HG03439 (cell line): ENCODE data around the gene EIF4A3.

Experiments
- ATAC-seq: cut with Tn5 transposase; IDR thresholded peaks from one replicate; pipeline ENCODE4 v1.9.1; 2021; ENCODE audit warnings: mild to moderate bottlenecking, moderate library complexity; ENCODE audit not compliant: unreplicated experiment

The EIF4A3 gene

DNA sequence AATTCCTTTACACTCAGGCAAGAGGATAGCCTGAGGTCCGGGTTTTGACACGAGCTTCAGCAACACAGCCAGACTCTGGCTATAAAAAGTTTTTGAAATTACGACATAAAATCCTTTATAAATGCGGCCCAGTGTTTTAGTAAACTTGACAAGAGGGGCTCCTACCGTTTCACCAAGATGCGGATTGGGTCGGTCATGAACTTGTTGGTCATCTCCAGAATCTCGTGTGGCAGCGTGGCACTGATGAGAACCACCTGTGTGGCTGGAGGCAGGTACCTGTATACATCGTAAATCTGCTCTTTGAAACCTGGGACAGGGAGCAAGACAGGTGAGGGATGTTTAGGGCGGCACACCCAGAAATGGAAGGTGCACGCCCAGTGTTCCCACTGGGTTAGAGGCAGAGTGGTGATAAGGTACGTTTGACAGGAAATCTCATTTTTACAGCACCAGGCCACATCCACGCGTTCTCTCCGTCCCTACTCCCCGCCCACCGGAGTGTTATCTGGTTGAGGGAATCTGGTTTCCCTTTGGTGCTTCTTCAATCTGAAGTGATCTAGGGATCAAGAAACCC lies 8.0 kb downstream of the EIF4A3 start:
- ATAC-seq = no peak

DNA sequence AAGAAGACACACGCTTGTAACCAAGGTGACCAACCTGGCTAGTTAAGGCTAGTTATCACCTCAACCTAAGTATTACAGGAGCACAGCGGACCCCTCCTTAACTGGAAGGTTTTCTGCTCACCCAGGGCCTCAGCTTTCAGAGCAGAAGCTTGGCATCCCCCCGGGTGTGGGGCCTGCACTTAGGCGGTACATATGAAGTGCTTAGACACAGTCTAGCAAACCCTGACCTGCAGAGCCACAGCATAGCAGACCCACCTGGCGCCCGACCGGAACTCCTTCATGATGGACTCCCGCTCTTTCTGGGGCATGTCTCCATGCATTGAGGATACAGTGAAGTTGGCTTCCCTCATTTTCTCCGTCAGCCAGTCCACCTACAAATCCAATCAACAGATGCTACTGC lies 9.8 kb downstream of the EIF4A3 start:
- ATAC-seq = no peak

- ATAC-seq = no peak
Observed at GRCh38 chr17:80133626-80133970, 13.3 kb downstream of the EIF4A3 start.

- no peak for ATAC-seq
Observed at GRCh38 chr17:80132906-80133625, 13.9 kb downstream of the EIF4A3 start.

GRCh38 chr17:80130992-80131391 lies 15.9 kb downstream of the EIF4A3 start:
- ATAC-seq = no peak

DNA sequence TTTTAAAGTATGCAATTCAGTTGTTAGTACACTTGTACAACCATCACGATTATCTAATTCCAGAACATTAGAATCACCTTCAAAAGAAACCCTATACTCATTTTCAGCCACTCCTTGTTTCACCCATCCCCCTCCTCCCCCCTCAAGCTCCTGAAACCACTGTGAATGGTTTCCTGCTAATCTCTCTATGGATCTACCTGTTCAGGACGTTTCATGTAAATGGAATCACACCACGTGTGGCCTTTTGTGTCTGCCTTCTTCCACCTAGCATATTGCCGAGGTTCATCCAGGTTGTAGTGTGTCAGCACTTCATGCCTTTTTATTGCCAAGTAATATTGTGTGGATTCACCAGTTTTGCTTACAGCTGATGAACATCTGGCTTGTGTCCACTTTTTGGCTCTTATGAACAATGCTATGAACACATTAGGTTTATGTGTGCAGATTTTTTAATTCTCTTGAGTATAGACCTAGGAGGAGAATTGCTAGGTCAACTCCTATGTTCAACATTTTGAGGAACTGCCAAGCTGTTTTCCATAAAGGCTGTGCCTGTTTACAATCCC lies 17.8 kb downstream of the EIF4A3 start:
- ATAC-seq = no peak

DNA sequence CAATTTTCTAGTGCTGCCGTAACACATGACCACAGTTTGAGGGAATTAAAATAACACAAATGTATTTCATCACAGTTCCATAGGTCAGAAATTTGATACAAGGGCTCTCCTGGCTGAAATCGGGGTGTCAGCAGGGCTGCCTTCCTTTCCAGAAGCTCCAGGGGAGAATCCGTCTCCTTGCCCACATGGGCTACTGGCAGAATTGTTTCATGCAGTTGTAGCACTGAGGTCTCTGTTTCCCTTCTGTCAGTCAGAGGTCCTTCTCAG lies 20.5 kb downstream of the EIF4A3 start:
- ATAC-seq = no peak

- ATAC-seq = no peak
Observed at GRCh38 chr17:80125656-80126448, 21.1 kb downstream of the EIF4A3 start.

GRCh38 chr17:80124351-80124981 lies 22.5 kb downstream of the EIF4A3 start:
- ATAC-seq = no peak

DNA sequence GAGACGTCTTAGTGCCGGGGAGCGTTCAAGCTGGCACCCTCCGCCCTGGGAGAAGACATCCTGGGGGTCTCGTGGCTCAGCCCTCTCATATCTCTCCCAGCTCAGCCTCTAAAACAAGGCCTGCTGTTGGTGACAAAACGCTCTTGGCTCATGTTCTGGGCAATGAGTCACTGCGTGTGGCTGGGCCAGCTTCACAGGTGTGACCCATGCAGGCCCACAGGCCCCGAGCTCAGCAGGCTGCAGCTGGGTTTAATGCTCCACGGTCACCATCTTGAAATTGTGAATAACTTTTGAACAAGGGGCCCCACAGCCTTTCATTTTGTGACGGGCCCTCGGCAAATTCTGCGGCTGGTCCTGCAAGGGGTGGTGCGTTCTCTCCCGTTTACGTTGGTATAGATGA lies 23.1 kb downstream of the EIF4A3 start:
- ATAC-seq = no peak

DNA sequence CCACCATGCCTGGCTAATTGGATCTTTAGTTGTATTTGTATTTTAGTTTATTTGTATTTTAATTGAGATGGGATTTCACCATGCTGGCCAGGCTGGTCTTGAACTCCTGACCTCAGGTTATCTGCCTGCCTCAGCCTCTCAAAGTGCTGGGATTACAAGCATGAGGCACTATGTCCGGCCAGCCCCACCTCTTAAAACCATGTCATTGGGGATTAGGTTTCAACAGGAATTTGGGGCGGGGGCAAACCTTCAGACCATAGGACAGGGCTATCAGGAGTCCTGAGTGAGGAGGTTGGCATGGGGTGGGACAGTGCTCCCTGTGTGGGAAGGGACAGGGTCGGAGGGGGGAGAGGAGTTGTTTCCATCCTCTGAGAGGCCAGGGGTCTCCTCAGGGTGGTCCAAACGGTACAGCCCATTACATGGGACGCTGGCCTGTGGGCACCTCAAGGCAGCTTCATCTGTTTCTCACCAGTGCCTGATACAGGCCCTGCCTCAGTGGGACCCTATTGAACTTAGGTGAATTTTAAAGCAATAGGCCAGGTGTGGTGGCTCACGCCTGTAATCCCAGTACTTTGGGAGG lies 23.9 kb downstream of the EIF4A3 start:
- no peak for ATAC-seq

GRCh38 chr17:80122026-80122575 lies 24.8 kb downstream of the EIF4A3 start:
- ATAC-seq = no peak

GRCh38 chr17:80119839-80120238 lies 27.1 kb downstream of the EIF4A3 start:
- ATAC-seq = no peak

DNA sequence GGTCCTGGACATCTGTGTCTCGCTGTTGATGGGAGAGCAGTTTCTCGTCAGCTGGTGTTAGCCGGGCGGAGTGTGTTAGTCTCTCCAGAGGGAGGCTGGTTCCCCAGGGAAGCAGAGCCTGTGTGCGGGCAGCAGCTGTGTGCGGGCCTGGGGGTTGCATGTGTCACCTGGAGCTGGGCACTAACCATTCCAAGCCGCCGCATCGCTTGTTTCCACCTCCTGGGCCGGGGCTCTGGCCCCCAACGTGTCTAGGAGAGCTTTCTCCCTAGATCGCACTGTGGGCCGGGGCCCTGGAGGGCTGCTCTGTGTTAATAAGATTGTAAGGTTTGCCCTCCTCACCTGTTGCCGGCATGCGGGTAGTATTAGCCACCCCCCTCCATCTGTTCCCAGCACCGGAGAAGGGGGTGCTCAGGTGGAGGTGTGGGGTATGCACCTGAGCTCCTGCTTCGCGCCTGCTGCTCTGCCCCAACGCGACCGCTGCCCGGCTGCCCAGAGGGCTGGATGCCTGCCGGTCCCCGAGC lies 27.6 kb downstream of the EIF4A3 start:
- no peak for ATAC-seq

DNA sequence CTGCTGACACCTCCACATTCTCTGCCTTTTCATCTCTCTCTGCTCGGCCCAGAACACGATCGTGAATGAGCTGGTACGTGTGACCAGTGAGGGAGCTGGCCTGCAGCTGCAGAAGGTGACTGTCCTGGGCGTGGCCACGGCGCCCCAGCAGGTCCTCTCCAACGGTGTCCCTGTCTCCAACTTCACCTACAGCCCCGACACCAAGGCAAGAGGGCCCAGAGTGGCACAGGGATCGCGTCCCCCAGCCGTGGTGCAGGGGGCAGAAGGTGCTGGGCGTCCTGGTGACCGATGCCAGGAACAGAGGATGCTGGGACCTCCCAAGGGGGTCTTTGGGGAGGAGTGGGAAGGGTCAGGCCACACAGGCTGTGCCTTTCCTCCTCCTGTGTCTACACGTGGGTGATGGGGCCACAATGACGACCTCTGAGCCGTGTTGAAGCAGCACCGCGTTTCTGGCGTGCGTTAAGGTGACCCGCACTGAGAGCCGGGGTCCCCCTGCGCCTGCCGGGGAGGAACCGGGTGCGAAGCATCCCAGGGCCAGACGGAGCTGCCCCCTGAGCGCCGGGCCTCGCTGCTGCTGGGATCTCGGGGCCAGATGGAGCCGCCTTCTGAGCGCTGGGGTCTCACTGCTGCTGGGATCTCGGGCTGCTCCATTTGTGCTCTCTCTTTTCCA lies 28.2 kb downstream of the EIF4A3 start:
- ATAC-seq = no peak

DNA sequence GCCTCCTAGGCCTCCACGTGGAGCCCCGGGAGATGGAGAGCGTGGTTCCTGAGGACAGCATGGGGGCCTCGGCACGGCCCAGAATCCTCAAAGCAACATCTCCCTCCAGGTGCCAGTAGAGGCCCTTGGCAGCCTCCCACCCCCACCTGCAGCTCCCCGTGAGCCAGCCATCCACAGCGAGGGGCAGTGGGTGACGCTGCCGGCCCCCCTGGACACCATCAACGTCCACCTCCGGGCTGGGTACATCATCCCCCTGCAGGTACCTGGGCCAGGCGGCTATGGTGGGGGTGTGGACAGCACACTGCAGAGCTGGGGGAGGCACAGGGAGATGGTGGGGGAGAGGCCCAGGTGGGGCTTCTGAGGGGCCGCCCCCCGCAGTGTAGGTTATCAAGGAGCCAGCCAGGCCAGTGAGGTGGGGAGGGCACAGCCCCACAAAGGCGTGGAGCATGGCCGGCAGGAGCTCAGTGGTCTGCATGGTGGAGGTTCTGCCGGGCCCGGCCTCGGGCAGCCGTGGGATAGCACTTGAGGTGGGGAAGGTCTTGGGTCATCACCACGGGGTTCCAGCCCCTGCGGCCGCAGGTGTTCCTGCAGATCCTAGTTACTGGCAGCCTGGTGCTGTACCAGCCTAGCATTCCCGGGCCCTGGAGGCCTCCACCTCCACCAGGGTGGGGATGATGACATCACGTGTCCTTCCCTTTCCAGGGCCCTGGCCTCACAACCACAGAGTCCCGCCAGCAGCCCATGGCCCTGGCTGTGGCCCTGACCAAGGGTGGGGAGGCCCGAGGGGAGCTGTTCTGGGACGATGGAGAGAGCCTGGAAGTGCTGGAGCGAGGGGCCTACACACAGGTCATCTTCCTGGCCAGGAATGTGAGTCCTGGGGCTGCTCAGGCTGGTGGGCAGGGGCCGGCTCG lies 29.2 kb downstream of the EIF4A3 start:
- no peak for ATAC-seq

- ATAC-seq = no peak
Observed at GRCh38 chr17:80116921-80117380, 30.0 kb downstream of the EIF4A3 start.

GRCh38 chr17:80116276-80116920 lies 30.5 kb downstream of the EIF4A3 start:
- no peak for ATAC-seq

GRCh38 chr17:80115159-80115558 lies 31.8 kb downstream of the EIF4A3 start:
- no peak for ATAC-seq
